Measurements from ENCODE around the gene TRIM45. TPM values are rescaled to one million over a fixed set of nuclear protein-coding genes. Genes with fewer than 3 reads are reported as not detected.
A peak's percentile ranks its signal among the peaks of the same experiment; 100 is the strongest.
"Not testable (repeated sequence)": the region's sequence is repeated elsewhere in the genome, so short reads cannot be mapped to it uniquely, and the experiment has no call there.

Gene TRIM45, protein sequence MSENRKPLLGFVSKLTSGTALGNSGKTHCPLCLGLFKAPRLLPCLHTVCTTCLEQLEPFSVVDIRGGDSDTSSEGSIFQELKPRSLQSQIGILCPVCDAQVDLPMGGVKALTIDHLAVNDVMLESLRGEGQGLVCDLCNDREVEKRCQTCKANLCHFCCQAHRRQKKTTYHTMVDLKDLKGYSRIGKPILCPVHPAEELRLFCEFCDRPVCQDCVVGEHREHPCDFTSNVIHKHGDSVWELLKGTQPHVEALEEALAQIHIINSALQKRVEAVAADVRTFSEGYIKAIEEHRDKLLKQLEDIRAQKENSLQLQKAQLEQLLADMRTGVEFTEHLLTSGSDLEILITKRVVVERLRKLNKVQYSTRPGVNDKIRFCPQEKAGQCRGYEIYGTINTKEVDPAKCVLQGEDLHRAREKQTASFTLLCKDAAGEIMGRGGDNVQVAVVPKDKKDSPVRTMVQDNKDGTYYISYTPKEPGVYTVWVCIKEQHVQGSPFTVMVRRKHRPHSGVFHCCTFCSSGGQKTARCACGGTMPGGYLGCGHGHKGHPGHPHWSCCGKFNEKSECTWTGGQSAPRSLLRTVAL
- under 1 TPM in 1 of 2 experiments, not detected in 1; 0.14 TPM for total RNA-seq
- polyA plus RNA-seq: under 1 TPM in 1 of 3 donors, not detected in 2; 0.19 TPM
- 0 to 0.86 (median 0.44) reads per million in 6 experiments for total RNA-seq

DNA sequence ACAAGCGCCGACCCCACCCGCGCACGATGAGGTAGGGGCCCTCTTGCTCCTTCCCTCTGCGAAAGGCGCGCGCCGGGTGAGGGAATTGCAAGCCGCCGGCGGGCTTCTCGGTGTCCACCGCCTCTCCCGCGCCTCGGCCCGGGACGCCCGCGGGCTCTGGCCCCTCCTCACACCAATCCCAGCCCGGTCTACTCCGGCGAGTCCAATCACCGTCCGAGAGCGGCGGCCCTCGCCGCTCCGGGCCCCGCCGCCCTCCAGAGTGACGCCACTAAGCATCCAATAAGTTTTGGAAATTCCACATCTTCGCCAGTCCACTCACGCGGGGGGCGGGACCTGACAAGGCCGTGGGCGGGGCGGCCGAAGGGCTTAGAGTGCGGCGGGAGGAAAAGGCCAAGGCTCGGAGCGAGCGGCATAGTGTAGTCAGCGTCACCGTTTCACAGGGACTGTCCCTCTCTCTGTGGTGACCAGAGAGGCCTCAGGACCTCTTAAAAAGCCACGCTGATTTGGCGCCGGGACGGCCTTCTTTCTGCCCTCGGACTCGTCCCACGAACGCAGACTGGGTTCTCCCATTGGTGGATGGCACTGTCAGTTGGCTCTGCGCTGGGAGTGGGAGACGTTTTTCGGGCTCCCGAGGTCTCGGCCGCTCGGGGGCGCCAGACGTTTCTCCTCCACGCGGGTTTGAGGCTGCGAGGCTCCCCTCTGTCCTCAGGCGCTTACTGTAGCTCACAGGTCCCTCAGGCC is at the start of gene TRIM45:
Gene TRIM45, minus strand, starts transcription at position 161 of the 741 bp plus-strand sequence. CDS start 548 bp downstream, outside the sequence.
- Mint-ChIP-seq H3K27ac (peak within 1 kb of the TSS in 8 of 10 donors; percentile 8 to 62 (median 46)), H3K36me3 (no peaks in the 10 kb centered on the region), H3K27me3 (peaks cover 5 to 19% (median 14%) of the 10 kb centered on the region in 5 donors), H3K4me1 (peaks cover 3 to 8% (median 7%) of the 10 kb centered on the region in 4 donors), H3K4me3 (peak within 1 kb of the TSS; percentile 77 to 90 (median 86)), H3K9me3 (no peaks in the 10 kb centered on the region)
- ATAC-seq (peak; percentile 89 to 90), DNase-seq (peak; percentile 61 to 85 (median 73))
- POLR2A ChIA-PET: interaction anchor here (0.7 to 0.8 kb wide), 2 partner anchors 245 to 552 kb away, joined by 3 to 4 read pairs; partner anchors contain the start of gene MAN1A2

DNA sequence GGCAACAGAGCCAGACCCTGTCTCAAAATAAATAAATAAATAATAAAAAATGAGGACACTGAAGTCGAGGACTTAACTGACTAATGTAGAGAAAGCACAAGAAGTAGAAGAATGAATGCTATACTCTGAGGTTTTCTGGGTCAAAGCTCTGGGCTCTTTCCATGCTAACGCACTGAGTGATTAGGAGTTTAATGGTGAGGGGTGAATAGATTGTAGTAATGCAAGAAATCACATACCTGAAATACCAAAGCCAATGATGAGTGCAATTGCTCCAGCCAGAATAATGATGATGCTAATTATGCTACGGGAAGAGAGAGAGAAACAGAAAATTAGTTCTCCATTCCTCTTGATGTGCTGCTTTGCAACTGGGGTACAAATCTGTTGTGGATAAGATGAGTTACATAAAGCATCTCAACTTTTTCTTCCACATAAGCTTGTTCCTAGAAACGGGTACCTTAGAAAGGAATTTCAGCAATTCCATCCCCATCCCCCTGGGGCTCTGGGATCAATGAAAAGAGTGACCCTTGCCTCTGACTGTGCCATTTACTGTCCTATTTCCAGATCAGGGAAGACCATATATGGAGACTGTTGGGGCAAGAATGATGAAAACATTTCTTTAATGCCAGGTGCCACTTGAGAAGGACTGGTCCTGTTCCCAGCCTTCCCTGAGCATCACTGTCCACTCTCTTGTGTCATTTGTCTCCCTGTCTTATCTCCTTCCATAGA is 48.5 kb upstream of the TRIM45 start:
- POLR2A ChIA-PET: no interaction called here
- no peak overlapping the region for H3K4me3 Mint-ChIP-seq
- DNase-seq (no peak), ATAC-seq (no peak)
- no peak overlapping the region for H3K27ac Mint-ChIP-seq
- H3K4me1 Mint-ChIP-seq: no peaks in the 10 kb centered on the region
- H3K36me3 Mint-ChIP-seq: no peaks in the 10 kb centered on the region
- H3K27me3 Mint-ChIP-seq: peaks cover 0 to 8% (median 5%) of the 10 kb centered on the region in 5 donors
- peaks cover 0 to 1% (median 0%) of the 10 kb centered on the region in 9 donors for H3K9me3 Mint-ChIP-seq

DNA sequence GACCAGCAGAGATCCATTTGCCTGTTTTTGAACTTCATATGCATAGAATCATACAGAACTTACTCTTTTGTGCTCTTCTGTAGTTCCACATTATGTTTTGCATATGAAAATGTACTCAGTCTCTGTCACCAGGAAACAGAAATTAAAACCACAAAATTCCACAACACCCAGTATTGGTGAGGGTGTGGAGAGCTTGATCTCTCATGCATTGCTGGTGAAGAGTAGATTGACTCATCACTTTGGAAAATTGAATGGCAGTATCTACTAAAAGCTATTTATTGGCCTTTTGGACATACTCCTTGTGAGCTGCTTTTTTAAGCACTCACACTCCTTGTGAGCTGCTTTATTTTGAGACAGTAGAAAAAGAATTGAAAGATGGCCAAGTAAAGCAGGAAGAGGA is 45.9 kb upstream of the TRIM45 start:
- Mint-ChIP-seq H3K36me3 (no peaks in the 10 kb centered on the region), H3K4me1 (no peaks in the 10 kb centered on the region), H3K27me3 (peaks cover 0 to 13% (median 7%) of the 10 kb centered on the region in 5 donors), H3K4me3 (no peak overlapping the region), H3K27ac (no peak overlapping the region), H3K9me3 (peaks cover 0 to 3% (median 0%) of the 10 kb centered on the region in 9 donors)
- DNase-seq: no peak
- POLR2A ChIA-PET: no interaction called here
- ATAC-seq: no peak

DNA sequence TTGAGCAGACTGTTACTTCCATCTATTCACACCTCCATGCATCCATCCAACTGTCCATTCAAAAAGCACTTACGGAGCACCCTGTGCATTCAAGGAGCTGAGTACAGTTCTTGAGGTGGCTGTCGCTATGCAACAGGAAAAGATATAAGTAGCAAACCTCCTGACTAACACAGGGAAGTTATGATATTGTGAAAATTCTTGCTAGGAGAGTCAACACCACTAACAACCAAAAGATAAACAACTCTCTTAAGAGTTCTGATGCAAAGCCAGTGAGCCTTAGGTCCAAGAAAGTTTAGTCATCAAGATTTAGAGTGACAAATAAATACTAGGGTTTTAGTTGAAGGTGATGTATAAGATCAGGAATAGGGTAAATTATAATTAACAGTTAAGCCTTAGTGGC is 44.5 kb upstream of the TRIM45 start:
- no peaks in the 10 kb centered on the region for H3K36me3 Mint-ChIP-seq
- H3K27ac Mint-ChIP-seq: no peak overlapping the region
- POLR2A ChIA-PET: no interaction called here
- DNase-seq (no peak), ATAC-seq (no peak)
- H3K4me3 Mint-ChIP-seq: no peak overlapping the region
- H3K9me3 Mint-ChIP-seq: peaks cover 0 to 3% (median 0%) of the 10 kb centered on the region in 9 donors
- peaks cover 3 to 16% (median 12%) of the 10 kb centered on the region in 5 donors for H3K27me3 Mint-ChIP-seq
- H3K4me1 Mint-ChIP-seq: no peaks in the 10 kb centered on the region

DNA sequence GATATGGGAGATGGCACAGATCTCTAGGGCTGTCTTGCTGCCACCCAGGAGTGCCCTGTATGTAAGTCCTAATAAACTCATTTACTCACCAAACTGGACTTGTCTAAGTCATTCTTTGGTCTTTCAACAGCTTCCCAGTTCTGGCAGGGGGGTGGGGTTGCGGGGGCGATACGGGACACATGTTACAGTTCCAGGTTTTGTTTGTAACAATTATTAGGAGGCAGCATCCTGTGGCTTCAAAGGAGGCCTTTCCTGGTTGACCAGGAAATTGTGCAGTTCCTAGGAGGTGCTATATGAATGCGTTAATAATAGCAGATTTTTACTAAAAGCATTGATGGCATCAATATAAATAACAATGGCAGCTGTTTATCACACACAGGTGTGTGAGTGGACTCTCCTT is 42.7 kb upstream of the TRIM45 start:
- Mint-ChIP-seq H3K9me3 (peaks cover 0 to 3% (median 0%) of the 10 kb centered on the region in 9 donors), H3K27me3 (peaks cover 6 to 21% (median 18%) of the 10 kb centered on the region in 5 donors), H3K4me3 (no peak overlapping the region), H3K36me3 (no peaks in the 10 kb centered on the region), H3K4me1 (no peaks in the 10 kb centered on the region), H3K27ac (no peak overlapping the region)
- POLR2A ChIA-PET: no interaction called here
- DNase-seq (no peak), ATAC-seq (no peak)

DNA sequence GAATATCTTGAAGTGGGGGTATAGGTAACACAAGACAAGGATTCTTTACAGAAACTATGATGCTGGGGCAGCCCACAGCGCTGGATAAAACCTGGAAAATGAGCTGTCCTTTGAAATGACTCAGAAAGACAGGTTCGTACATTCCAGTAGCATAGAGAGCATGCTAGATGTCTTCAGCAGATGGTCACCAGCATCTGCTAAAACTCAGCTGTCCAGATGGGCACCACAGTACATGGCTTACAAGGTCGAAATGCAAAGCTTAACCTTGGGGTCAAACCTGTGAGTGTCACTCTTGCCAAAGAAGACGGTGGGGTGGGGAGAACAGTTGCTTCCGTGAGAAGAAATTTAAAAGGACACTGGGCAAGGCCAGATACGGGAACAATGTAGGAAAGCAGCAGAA is 41.3 kb upstream of the TRIM45 start:
- POLR2A ChIA-PET: no interaction called here
- ATAC-seq (no peak), DNase-seq (no peak)
- Mint-ChIP-seq H3K4me3 (no peak overlapping the region), H3K36me3 (no peaks in the 10 kb centered on the region), H3K9me3 (peaks cover 0 to 5% (median 0%) of the 10 kb centered on the region in 9 donors), H3K27me3 (peaks cover 6 to 21% (median 18%) of the 10 kb centered on the region in 5 donors), H3K4me1 (no peaks in the 10 kb centered on the region), H3K27ac (no peak overlapping the region)

DNA sequence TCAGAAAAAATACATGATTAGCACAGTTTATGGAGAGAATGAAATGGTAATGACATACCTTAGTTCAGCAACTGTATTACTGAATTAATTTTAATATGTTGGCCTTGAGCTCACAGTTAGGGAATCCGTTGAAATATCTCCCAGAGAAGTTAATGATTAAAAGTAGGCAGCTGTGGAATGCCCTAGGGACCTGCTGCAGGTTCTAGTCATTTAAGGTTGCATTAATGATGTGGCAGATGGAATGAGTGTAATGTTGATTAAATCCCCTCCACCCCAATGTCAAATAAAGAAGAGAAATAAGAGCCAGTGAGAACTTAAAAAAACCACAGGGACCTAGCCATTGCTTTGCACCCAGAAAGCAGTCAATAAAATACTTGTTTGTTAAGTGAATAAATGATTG is 40.3 kb upstream of the TRIM45 start:
- Mint-ChIP-seq H3K36me3 (no peaks in the 10 kb centered on the region), H3K4me1 (no peaks in the 10 kb centered on the region), H3K27me3 (peaks cover 6 to 21% (median 16%) of the 10 kb centered on the region in 5 donors), H3K27ac (no peak overlapping the region), H3K4me3 (no peak overlapping the region), H3K9me3 (peaks cover 0 to 5% (median 0%) of the 10 kb centered on the region in 9 donors)
- no peak for DNase-seq
- no peak for ATAC-seq
- POLR2A ChIA-PET: no interaction called here

DNA sequence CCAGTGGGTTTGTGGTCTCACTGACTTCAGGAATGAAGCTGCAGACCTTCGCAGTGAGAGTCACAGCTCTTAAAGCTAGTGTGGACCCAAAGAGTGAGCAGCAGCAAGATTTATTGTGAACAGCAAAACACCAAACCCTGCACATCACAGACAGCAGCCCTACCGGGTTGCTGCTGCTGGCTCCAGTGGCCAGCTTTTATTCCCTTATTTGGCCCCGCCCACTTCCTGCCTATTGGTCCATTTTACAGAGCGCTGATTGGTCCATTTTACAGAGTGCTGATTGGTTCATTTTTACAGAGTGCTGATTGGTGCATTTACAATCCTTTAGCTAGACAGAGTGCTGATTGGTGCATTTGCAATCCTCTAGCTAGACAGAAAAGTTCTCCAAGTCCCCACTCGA is 29.8 kb upstream of the TRIM45 start:
- ATAC-seq, H3K27ac Mint-ChIP-seq, H3K4me1 Mint-ChIP-seq, H3K4me3 Mint-ChIP-seq, DNase-seq, H3K36me3 Mint-ChIP-seq, POLR2A ChIA-PET, H3K9me3 Mint-ChIP-seq: not testable (repeated sequence)
- peaks cover 5 to 12% (median 8%) of the 10 kb centered on the region in 5 donors for H3K27me3 Mint-ChIP-seq

DNA sequence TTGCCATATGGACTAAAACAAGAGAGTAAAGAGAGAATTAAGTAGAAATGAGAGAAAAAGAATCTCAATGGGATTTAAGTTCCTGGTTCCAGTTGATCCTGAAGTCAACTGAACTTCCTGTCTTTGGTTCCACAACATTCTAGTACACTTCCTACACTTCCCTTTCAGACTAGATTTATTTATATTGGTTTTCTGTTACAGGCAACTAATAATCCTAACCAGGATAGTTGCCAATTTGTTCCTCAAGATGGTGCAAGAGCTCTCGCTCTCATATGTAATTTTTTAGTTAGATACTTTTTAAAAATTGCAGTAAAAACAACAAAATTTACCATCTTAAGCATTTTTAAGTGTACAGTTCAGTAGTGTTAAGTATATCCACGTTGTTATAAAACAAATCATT is 28.8 kb upstream of the TRIM45 start:
- Mint-ChIP-seq H3K9me3 (peaks cover 0 to 6% (median 0%) of the 10 kb centered on the region in 9 donors), H3K36me3 (no peaks in the 10 kb centered on the region), H3K4me1 (no peaks in the 10 kb centered on the region), H3K4me3 (no peak overlapping the region), H3K27ac (no peak overlapping the region), H3K27me3 (peaks cover 8 to 15% (median 13%) of the 10 kb centered on the region in 5 donors)
- DNase-seq (no peak), ATAC-seq (no peak)
- POLR2A ChIA-PET: no interaction called here

DNA sequence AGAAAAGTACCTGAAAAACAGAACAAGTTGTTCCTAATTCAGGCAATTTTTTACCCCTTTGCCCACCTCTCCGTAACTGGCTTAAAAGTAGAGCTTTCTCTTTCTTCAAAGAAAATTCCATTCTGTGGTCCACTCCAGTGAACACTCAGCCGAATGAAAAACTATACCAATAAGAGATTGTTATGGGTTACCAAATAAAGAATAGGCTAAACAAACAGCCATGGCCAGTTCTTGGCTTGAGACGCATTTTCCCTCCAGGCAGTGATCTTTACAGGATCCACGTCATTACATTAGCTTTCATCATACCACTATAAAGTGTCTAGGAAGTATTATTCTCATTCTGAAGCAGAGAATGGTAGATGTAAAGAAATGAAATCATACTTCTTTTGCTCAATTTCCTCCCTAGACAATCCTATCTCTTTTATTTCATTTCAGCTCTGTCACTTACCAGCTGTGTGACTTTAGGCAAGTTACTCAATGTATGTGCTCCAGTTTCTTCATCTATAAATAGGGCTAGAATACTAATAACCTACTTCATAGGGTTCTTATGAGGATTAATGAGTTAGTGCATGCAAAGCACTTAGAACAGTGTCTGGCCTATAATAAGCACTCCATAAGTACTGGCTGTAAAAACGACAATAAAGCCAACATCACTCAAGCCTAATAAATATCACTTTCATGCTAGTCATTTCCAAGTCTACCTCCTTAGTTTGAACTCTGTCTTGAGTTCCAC is 26.5 kb upstream of the TRIM45 start:
- no peak for DNase-seq
- peaks cover 8 to 15% (median 9%) of the 10 kb centered on the region in 5 donors for H3K27me3 Mint-ChIP-seq
- ATAC-seq: no peak
- no peaks in the 10 kb centered on the region for H3K36me3 Mint-ChIP-seq
- H3K4me1 Mint-ChIP-seq: no peaks in the 10 kb centered on the region
- POLR2A ChIA-PET: no interaction called here
- H3K9me3 Mint-ChIP-seq: peaks cover 0 to 6% (median 0%) of the 10 kb centered on the region in 9 donors
- H3K27ac Mint-ChIP-seq: no peak overlapping the region
- no peak overlapping the region for H3K4me3 Mint-ChIP-seq

DNA sequence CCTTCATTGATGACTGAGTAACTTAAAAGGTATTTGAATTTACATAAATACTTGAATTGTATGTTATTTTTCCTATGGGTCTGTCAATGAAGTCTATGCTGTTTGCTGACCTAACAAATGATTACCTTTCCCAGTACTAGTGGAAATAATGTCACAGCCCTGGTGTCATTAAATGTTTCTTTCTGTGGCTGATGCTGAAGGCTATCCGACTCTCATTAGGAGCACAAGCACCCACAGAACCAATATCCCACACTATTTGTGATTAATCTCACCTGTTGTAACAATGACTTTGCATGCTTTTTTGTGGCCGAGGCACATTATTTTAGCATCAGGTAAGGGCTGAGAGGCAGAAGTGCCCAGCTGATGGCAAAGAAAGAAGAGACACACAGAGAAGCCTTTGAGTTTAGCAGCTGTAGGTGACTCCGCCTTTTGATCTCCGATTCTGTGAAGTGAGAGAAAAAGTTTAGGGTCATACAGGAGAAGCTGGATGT is 25.8 kb upstream of the TRIM45 start:
- ATAC-seq (no peak), DNase-seq (no peak)
- no peaks in the 10 kb centered on the region for H3K36me3 Mint-ChIP-seq
- no peak overlapping the region for H3K4me3 Mint-ChIP-seq
- peaks cover 0 to 6% (median 0%) of the 10 kb centered on the region in 9 donors for H3K9me3 Mint-ChIP-seq
- peaks cover 8 to 15% (median 9%) of the 10 kb centered on the region in 5 donors for H3K27me3 Mint-ChIP-seq
- POLR2A ChIA-PET: no interaction called here
- H3K4me1 Mint-ChIP-seq: no peaks in the 10 kb centered on the region
- no peak overlapping the region for H3K27ac Mint-ChIP-seq
